ENCODE measurements around the gene TMEM63C.
"Not testable (repeated sequence)": the region's sequence is repeated elsewhere in the genome, so short reads cannot be mapped to it uniquely, and the experiment has no call there.

Gene TMEM63C

GRCh38 chr14:77155083-77155482, 26.5 kb upstream of the TMEM63C start:
- DNase-seq, result no peak

- DNase-seq, result no peak
Observed at GRCh38 chr14:77157740-77158139, 23.9 kb upstream of the TMEM63C start.

GRCh38 chr14:77158175-77158881, 23.3 kb upstream of the TMEM63C start:
- no peak for DNase-seq

- DNase-seq, result no peak
Observed at GRCh38 chr14:77158882-77159255, 22.7 kb upstream of the TMEM63C start.

GRCh38 chr14:77161011-77161410, 20.6 kb upstream of the TMEM63C start:
- DNase-seq, result no peak

GRCh38 chr14:77170045-77170444, 11.6 kb upstream of the TMEM63C start:
- no peak for DNase-seq

GRCh38 chr14:77172916-77173315, 8.7 kb upstream of the TMEM63C start:
- no peak for DNase-seq

- DNase-seq, result not testable (repeated sequence)
Observed at GRCh38 chr14:77173911-77174617, 7.5 kb upstream of the TMEM63C start.

- no peak for DNase-seq
Observed at GRCh38 chr14:77175843-77176242, 5.8 kb upstream of the TMEM63C start.

- DNase-seq, result no peak
Observed at GRCh38 chr14:77177702-77178101, 3.9 kb upstream of the TMEM63C start.

GRCh38 chr14:77178656-77179055, 2.9 kb upstream of the TMEM63C start:
- no peak for DNase-seq

GRCh38 chr14:77180726-77181602, 634 bp upstream of the TMEM63C start:
- DNase-seq, result no peak

GRCh38 chr14:77183896-77184295, 2.3 kb downstream of the TMEM63C start:
- no peak for DNase-seq

GRCh38 chr14:77184396-77185092, 2.9 kb downstream of the TMEM63C start:
- DNase-seq, result no peak

- no peak for DNase-seq
Observed at GRCh38 chr14:77185093-77185465, 3.5 kb downstream of the TMEM63C start.

- no peak for DNase-seq
Observed at GRCh38 chr14:77186911-77187648, 5.5 kb downstream of the TMEM63C start.

- DNase-seq, result no peak
Observed at GRCh38 chr14:77187649-77188012, 6.0 kb downstream of the TMEM63C start.

GRCh38 chr14:77189479-77189878, 7.9 kb downstream of the TMEM63C start:
- no peak for DNase-seq

- no peak for DNase-seq
Observed at GRCh38 chr14:77190977-77191376, 9.4 kb downstream of the TMEM63C start.

GRCh38 chr14:77194706-77195105, 13.1 kb downstream of the TMEM63C start:
- DNase-seq, result no peak

- DNase-seq, result no peak
Observed at GRCh38 chr14:77195766-77196165, 14.2 kb downstream of the TMEM63C start.

- no peak for DNase-seq
Observed at GRCh38 chr14:77197988-77198387, 16.4 kb downstream of the TMEM63C start.
